Panc1 (cell line): ENCODE measurements around the gene SPATA7. TPM values are rescaled to one million over a fixed set of nuclear protein-coding genes. Genes with fewer than 3 reads are reported as not detected.

Source experiments
- ATAC-seq: fragments of 200-7000 bp; cut with Tn5 transposase; 2 replicates; pipeline ENCODE4 v1.9.1; 2020; ENCODE audit warnings: mild to moderate bottlenecking, moderate library complexity
- BruUV-seq: library from RNA; stranded (reverse); fragments of 400-500 nt; replicated peaks from 2 replicates; lab custom pipeline; 2021; lab: Mats Ljungman, UMichigan
- CTCF ChIA-PET: fragments of 300-600 bp; sonication (Branson Sonifier 250); formaldehyde crosslinking; loops from one replicate; lab custom pipeline; 2022; ENCODE audit warnings: antibody characterized with exemption; lab: Charles Lee
- POLR2A ChIA-PET: fragments of 300-600 bp; sonication (Branson Sonifier 250); formaldehyde crosslinking; loops from one replicate; lab custom pipeline; 2022; ENCODE audit warnings: antibody characterized with exemption; lab: Charles Lee
- DNase-seq: peaks from one replicate; pipeline ENCODE4 v3.0.0-alpha.2; 2010; ENCODE audit warnings: low read depth, low spot score
- H3K27ac ChIP-seq: 2 replicates; pipeline ENCODE4 v1.5.1; 2011; ENCODE audit warnings: mild to moderate bottlenecking, low read length, inconsistent platforms
- H3K27me3 ChIP-seq: fragments of 200-500 bp; sonication (Bioruptor generic); 2 replicates; pipeline ENCODE4 v1.6.0; 2014; ENCODE audit warnings: low read length, inconsistent platforms; ENCODE audit not compliant: control insufficient read depth, insufficient read depth
- H3K36me3 ChIP-seq: fragments of 200-500 bp; sonication (Bioruptor generic); 2 replicates; pipeline ENCODE4 v1.5.1; 2014; ENCODE audit warnings: inconsistent platforms, mild to moderate bottlenecking, low read length, moderate library complexity; ENCODE audit not compliant: control insufficient read depth, insufficient read depth
- H3K4me1 ChIP-seq: 2 replicates; pipeline ENCODE4 v1.5.1; 2011; ENCODE audit warnings: inconsistent platforms, mild to moderate bottlenecking, low read length, moderate library complexity; ENCODE audit not compliant: control insufficient read depth, insufficient read depth
- H3K4me3 ChIP-seq, 2 experiments: 2 replicates each; pipeline ENCODE4 v1.5.1; 2011 to 2012; ENCODE audit warnings: low read depth in 2 of 2, low read length in 2 of 2, mild to moderate bottlenecking in 2 of 2, inconsistent platforms in 1 of 2, moderate library complexity in 1 of 2
- H3K9me3 ChIP-seq: fragments of 200-500 bp; sonication (Bioruptor generic); 2 replicates; pipeline ENCODE4 v1.5.1; 2014; ENCODE audit warnings: low read depth, mild to moderate bottlenecking, inconsistent platforms, low read length, moderate library complexity; ENCODE audit not compliant: control insufficient read depth, insufficient read depth
- POLR2AphosphoS5 ChIP-seq: IDR thresholded peaks from 2 replicates; pipeline ENCODE4 v1.6.1; 2012; ENCODE audit warnings: mild to moderate bottlenecking, low read depth, low read length, moderate library complexity
- SIN3A ChIP-seq: IDR thresholded peaks from 2 replicates; pipeline ENCODE4 v1.6.1; 2012; ENCODE audit warnings: low read depth, mild to moderate bottlenecking, low read length, moderate library complexity, borderline replicate concordance; ENCODE audit not compliant: insufficient read depth
- TCF7L2 ChIP-seq: IDR thresholded peaks from 2 replicates; pipeline ENCODE4 v1.6.1; 2011; ENCODE audit warnings: mild to moderate bottlenecking, low read depth, low read length, inconsistent platforms
- in situ Hi-C: cut with HindIII; loops from 2 replicates; pipeline ENCODE4 v1.10.0; 2016; ENCODE audit warnings: low sequenced_read_pairs, low pct_unique_long_range_greater_than_20kb
- intact Hi-C: fragments of 100-400 bp; cut with micrococcal nuclease; formaldehyde crosslinking; loops from one replicate; pipeline ENCODE4 v1.10.0; 2022; ENCODE audit not compliant: unreplicated experiment
- total RNA-seq: library from RNA; stranded (reverse); gene quantifications from one replicate; pipeline ENCODE4 v1.2.1, GENCODE V29; 2021; ENCODE audit not compliant: unreplicated experiment
- TF ChIP-seq, protein P1 (sequence below), 2 experiments: IDR thresholded peaks; 2 replicates each; pipeline ENCODE4 v1.6.1; 2011 to 2012; ENCODE audit warnings: low read depth in 2 of 2, control low read depth in 1 of 2, low read length in 1 of 2, mild to moderate bottlenecking in 1 of 2, moderate library complexity in 1 of 2; ENCODE audit not compliant: insufficient read depth in 1 of 2
- TF ChIP-seq, protein P2 (sequence below): fragments of 450-650 bp; IDR thresholded peaks from 2 replicates; pipeline ENCODE4 v1.5.1; 2017; ENCODE audit warnings: mild to moderate bottlenecking

Gene SPATA7
- total RNA-seq, 1 experiment from 2014 or later, result 4.0 TPM

DNA sequence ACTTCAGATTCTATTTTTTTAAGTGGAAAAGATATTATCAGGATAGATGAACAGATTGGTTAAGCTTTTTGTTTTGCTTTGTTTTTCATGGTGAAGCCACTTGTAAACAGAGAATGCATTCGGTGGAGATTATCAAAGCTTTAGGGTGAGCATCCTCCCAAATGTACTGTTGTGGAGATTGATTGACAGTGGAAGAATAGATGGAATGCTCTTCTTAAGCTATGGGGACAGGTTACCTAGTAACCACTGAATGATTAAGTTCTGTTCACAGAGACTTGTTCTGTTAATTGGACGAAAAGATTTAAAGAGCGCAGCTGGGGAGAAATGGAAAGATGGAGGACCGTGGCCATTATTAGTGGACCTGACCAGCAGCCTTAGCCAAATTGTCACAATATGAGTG is 21.8 kb upstream of the SPATA7 start:
- TF ChIP-seq TCF7L2 (no peak), SIN3A (no peak), POLR2AphosphoS5 (no peak)
- TF ChIP-seq, protein P1, sequence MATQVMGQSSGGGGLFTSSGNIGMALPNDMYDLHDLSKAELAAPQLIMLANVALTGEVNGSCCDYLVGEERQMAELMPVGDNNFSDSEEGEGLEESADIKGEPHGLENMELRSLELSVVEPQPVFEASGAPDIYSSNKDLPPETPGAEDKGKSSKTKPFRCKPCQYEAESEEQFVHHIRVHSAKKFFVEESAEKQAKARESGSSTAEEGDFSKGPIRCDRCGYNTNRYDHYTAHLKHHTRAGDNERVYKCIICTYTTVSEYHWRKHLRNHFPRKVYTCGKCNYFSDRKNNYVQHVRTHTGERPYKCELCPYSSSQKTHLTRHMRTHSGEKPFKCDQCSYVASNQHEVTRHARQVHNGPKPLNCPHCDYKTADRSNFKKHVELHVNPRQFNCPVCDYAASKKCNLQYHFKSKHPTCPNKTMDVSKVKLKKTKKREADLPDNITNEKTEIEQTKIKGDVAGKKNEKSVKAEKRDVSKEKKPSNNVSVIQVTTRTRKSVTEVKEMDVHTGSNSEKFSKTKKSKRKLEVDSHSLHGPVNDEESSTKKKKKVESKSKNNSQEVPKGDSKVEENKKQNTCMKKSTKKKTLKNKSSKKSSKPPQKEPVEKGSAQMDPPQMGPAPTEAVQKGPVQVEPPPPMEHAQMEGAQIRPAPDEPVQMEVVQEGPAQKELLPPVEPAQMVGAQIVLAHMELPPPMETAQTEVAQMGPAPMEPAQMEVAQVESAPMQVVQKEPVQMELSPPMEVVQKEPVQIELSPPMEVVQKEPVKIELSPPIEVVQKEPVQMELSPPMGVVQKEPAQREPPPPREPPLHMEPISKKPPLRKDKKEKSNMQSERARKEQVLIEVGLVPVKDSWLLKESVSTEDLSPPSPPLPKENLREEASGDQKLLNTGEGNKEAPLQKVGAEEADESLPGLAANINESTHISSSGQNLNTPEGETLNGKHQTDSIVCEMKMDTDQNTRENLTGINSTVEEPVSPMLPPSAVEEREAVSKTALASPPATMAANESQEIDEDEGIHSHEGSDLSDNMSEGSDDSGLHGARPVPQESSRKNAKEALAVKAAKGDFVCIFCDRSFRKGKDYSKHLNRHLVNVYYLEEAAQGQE (IDR thresholded peaks at IDR 0.05; ENCODE audit: insufficient read depth in 1 of 2, low read depth in 2 of 2, low read length in 1 of 2), result no peak
- TF ChIP-seq, protein P2, sequence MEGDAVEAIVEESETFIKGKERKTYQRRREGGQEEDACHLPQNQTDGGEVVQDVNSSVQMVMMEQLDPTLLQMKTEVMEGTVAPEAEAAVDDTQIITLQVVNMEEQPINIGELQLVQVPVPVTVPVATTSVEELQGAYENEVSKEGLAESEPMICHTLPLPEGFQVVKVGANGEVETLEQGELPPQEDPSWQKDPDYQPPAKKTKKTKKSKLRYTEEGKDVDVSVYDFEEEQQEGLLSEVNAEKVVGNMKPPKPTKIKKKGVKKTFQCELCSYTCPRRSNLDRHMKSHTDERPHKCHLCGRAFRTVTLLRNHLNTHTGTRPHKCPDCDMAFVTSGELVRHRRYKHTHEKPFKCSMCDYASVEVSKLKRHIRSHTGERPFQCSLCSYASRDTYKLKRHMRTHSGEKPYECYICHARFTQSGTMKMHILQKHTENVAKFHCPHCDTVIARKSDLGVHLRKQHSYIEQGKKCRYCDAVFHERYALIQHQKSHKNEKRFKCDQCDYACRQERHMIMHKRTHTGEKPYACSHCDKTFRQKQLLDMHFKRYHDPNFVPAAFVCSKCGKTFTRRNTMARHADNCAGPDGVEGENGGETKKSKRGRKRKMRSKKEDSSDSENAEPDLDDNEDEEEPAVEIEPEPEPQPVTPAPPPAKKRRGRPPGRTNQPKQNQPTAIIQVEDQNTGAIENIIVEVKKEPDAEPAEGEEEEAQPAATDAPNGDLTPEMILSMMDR, result no peak
- POLR2A ChIA-PET, result no interaction called here
- DNase-seq (no peak), ATAC-seq (no peak)
- H3K36me3 ChIP-seq, result no peaks in the 10 kb centered on the region
- H3K9me3 ChIP-seq, result no peaks in the 10 kb centered on the region
- in situ Hi-C loops, result no loop called here
- H3K4me1 ChIP-seq, result no peaks in the 10 kb centered on the region
- no peak overlapping the region for H3K4me3 ChIP-seq
- intact Hi-C loops, result no loop called here
- BruUV-seq, result no TSS peak
- H3K27ac ChIP-seq, result no peak overlapping the region
- CTCF ChIA-PET, result interaction anchor here (0.7 kb wide), 1 partner anchor 15 kb away, joined by 5 read pairs; no protein-coding TSS in a partner anchor
- H3K27me3 ChIP-seq, result no peaks in the 10 kb centered on the region

DNA sequence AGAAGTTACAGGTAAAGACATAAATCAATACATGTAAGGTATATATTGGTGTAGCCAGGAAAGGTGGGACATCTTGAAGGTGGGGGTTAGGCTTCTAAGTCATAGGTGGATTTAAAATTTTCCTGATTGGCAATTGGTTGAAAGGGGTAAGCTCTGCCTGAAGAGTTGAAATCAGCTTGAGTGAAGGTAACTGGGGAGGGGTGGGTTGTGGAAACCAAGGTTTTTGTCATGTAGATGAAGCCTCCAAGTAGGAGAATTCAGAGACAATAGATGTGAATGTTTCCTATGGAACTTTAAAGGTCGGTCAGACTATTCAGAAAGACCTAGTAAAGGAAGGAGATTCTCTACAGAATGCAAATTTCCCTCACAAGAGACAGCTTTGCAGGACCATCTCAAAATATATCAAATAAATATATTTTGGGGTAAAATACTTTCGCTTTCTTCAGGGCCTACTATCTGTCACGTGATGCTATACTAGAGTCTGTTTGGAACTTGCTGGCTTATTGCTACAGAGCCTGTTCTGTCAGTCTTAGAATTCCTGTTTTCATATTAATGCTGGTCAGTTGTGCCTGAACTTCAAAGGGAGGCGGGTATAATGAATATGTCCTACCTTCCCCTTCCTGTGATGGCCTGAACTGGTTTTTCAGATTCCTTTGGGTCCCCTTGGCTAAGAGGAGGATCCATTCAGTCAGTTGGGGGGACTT is 20.6 kb upstream of the SPATA7 start:
- no peak for DNase-seq
- Histone ChIP-seq H3K4me1 (no peaks in the 10 kb centered on the region), H3K27ac (no peak overlapping the region), H3K9me3 (no peaks in the 10 kb centered on the region), H3K36me3 (no peaks in the 10 kb centered on the region), H3K4me3 (no peak overlapping the region), H3K27me3 (no peaks in the 10 kb centered on the region)
- TF ChIP-seq SIN3A (no peak), POLR2AphosphoS5 (no peak), TCF7L2 (no peak)
- TF ChIP-seq, protein P2, result no peak
- TF ChIP-seq, protein P1 (IDR thresholded peaks at IDR 0.05; ENCODE audit: insufficient read depth in 1 of 2, low read depth in 2 of 2, low read length in 1 of 2), result no peak
- CTCF ChIA-PET, result no interaction called here
- POLR2A ChIA-PET, result no interaction called here
- BruUV-seq, result no TSS peak
- no peak for ATAC-seq
- intact Hi-C loops (no loop called here), in situ Hi-C loops (no loop called here)
